AG04449 (cell line): ENCODE data around the gene PHF21B.

Experiments
- CTCF ChIA-PET: fragments of 350-600 bp; formaldehyde crosslinking; extraction: SDS; loops from one replicate; lab custom pipeline; 2021; ENCODE audit warnings: antibody characterized with exemption; lab: Yijun Ruan, JAX
- POLR2A ChIA-PET: fragments of 400-600, 350-600 bp; formaldehyde crosslinking; extraction: SDS; loops from one replicate; lab custom pipeline; 2020; ENCODE audit warnings: antibody characterized with exemption, inconsistent platforms; lab: Yijun Ruan, JAX
- DNase-seq: peaks from one replicate; pipeline ENCODE4 v3.0.0-alpha.2; 2010; ENCODE audit warnings: low read depth, low spot score
- H3K4me3 ChIP-seq: 2 replicates; pipeline ENCODE4 v1.5.1; 2011; ENCODE audit warnings: low read depth, mild to moderate bottlenecking, control low read depth, low read length
- CTCF ChIP-seq: IDR thresholded peaks from one replicate; pipeline ENCODE4 v1.5.1; 2011; ENCODE audit warnings: mild to moderate bottlenecking, moderate library complexity, low read length, control low read depth, inconsistent platforms; ENCODE audit not compliant: insufficient read depth; ENCODE audit errors: missing control alignments

PHF21B gene

GRCh38 chr22:44834065-44834464 is 175.7 kb downstream of the PHF21B start:
- no peak for DNase-seq
- ChIA-PET POLR2A (no interaction called here), CTCF (no interaction called here)
- no peak for TF ChIP-seq CTCF
- H3K4me3 ChIP-seq, result no peak overlapping the region

- no peak for TF ChIP-seq CTCF
- POLR2A ChIA-PET, result no interaction called here
- DNase-seq, result no peak
- H3K4me3 ChIP-seq, result no peak overlapping the region
- CTCF ChIA-PET, result interaction anchor here (0.7 kb wide), 1 partner anchor 11 kb away, joined by 4 read pairs; no protein-coding TSS in a partner anchor
Observed at GRCh38 chr22:44831885-44832284, 177.9 kb downstream of the PHF21B start.
